ENCODE measurements around the gene PER1.

- TF ChIP-seq CTCF (IDR thresholded peaks at IDR 0.05) (no peak), POLR2A (IDR thresholded peaks at IDR 0.05) (no peak)
Observed at GRCh38 chr17:8141045-8141444, 11.2 kb downstream of the PER1 start.
